WTC11 (cell line): ENCODE data around the gene SGCB. TPM values are rescaled to one million over a fixed set of nuclear protein-coding genes. Genes with fewer than 3 reads are reported as not detected.

ENCODE experiments used
- ATAC-seq: fragments of 200-7000 bp; cut with Tn5 transposase; 2 replicates; pipeline ENCODE4 v1.10.0; 2021; ENCODE audit warnings: mild to moderate bottlenecking, moderate library complexity
- CTCF ChIA-PET: fragments of 300-600 bp; sonication (Branson Sonifier 250); formaldehyde crosslinking; loops from one replicate; lab custom pipeline; 2021; ENCODE audit warnings: antibody characterized with exemption; lab: Charles Lee
- POLR2A ChIA-PET: fragments of 350-600 bp; sonication (Branson Sonifier 250); formaldehyde crosslinking; loops from one replicate; lab custom pipeline; 2021; ENCODE audit warnings: antibody characterized with exemption; lab: Charles Lee
- DNase-seq: peaks from one replicate; pipeline ENCODE4 v3.0.0; 2021; ENCODE audit warnings: low spot score
- H3K27ac Mint-ChIP-seq: 2 replicates; pipeline ENCODE4 v1.8.0; 2021; ENCODE audit warnings: mixed read lengths
- H3K27me3 Mint-ChIP-seq: 2 replicates; pipeline ENCODE4 v1.8.0; 2021; ENCODE audit warnings: low read depth, mild to moderate bottlenecking, moderate library complexity, mixed read lengths
- H3K36me3 Mint-ChIP-seq: 2 replicates; pipeline ENCODE4 v1.8.0; 2021; ENCODE audit warnings: mixed read lengths
- H3K4me1 Mint-ChIP-seq: 2 replicates; pipeline ENCODE4 v1.8.0; 2022; ENCODE audit warnings: mixed read lengths
- H3K4me3 Mint-ChIP-seq: 2 replicates; pipeline ENCODE4 v1.8.0; 2021; ENCODE audit warnings: mild to moderate bottlenecking, moderate library complexity, mixed read lengths
- H3K9me3 Mint-ChIP-seq: 2 replicates; pipeline ENCODE4 v1.8.0; 2021; ENCODE audit warnings: mixed read lengths
- ATF2 ChIP-seq: sonication (generic); formaldehyde crosslinking; IDR thresholded peaks from 2 replicates; pipeline ENCODE4 v1.8.1; 2022; ENCODE audit warnings: low read depth, missing genetic modification reagents, borderline replicate concordance
- ATF6 ChIP-seq: sonication (generic); formaldehyde crosslinking; IDR thresholded peaks from 2 replicates; pipeline ENCODE4 v1.8.1; 2023; ENCODE audit warnings: mild to moderate bottlenecking, missing genetic modification reagents
- E2F5 ChIP-seq: sonication (generic); formaldehyde crosslinking; IDR thresholded peaks from 2 replicates; pipeline ENCODE4 v1.8.1; 2022; ENCODE audit warnings: mild to moderate bottlenecking, moderate library complexity, missing genetic modification reagents
- FOXJ3 ChIP-seq: sonication (generic); formaldehyde crosslinking; IDR thresholded peaks from 2 replicates; pipeline ENCODE4 v1.9.0; 2021; ENCODE audit warnings: missing genetic modification reagents, mild to moderate bottlenecking, borderline replicate concordance
- IRF2 ChIP-seq: sonication (generic); formaldehyde crosslinking; IDR thresholded peaks from 2 replicates; pipeline ENCODE4 v1.8.0; 2022; ENCODE audit warnings: low read depth, missing genetic modification reagents, borderline replicate concordance
- NFE2L1 ChIP-seq: sonication (generic); formaldehyde crosslinking; IDR thresholded peaks from 2 replicates; pipeline ENCODE4 v1.8.1; 2023; ENCODE audit warnings: missing genetic modification reagents
- SOX15 ChIP-seq: fragments of 250-450 bp; sonication (Bioruptor Pico); IDR thresholded peaks from 2 replicates; pipeline ENCODE4 v1.9.0; 2021; ENCODE audit warnings: mild to moderate bottlenecking
- SP1 ChIP-seq: sonication (generic); formaldehyde crosslinking; conservative IDR thresholded peaks from 2 replicates; pipeline ENCODE4 v1.8.1; 2022; ENCODE audit warnings: missing genetic modification reagents
- TEAD4 ChIP-seq: sonication (generic); formaldehyde crosslinking; IDR thresholded peaks from 2 replicates; pipeline ENCODE4 v1.8.0; 2022; ENCODE audit warnings: mild to moderate bottlenecking, missing genetic modification reagents
- ZBTB43 ChIP-seq: sonication (generic); formaldehyde crosslinking; IDR thresholded peaks from 2 replicates; pipeline ENCODE4 v1.8.1; 2023; ENCODE audit warnings: mild to moderate bottlenecking, missing genetic modification reagents
- ZNF138 ChIP-seq: sonication (generic); formaldehyde crosslinking; conservative IDR thresholded peaks from 2 replicates; pipeline ENCODE4 v1.8.1; 2022; ENCODE audit warnings: mild to moderate bottlenecking, moderate library complexity, missing genetic modification reagents
- ZNF219 ChIP-seq: sonication (generic); formaldehyde crosslinking; IDR thresholded peaks from 2 replicates; pipeline ENCODE4 v1.8.0; 2023; ENCODE audit warnings: missing genetic modification reagents, mild to moderate bottlenecking, borderline replicate concordance
- total RNA-seq: library from RNA; stranded (reverse); gene quantifications from 3 replicates; pipeline ENCODE4 v1.2.3, GENCODE V29; 2021
- TF ChIP-seq, protein P1 (sequence below): fragments of 250-450 bp; sonication (Bioruptor Pico); conservative IDR thresholded peaks from 2 replicates; pipeline ENCODE4 v1.9.0; 2021; ENCODE audit warnings: mild to moderate bottlenecking
- TF ChIP-seq, protein P2 (sequence below): fragments of 250-450 bp; sonication (Bioruptor Pico); IDR thresholded peaks from 2 replicates; pipeline ENCODE4 v2.1.2; 2022; ENCODE audit warnings: mild to moderate bottlenecking, moderate library complexity

SGCB gene
- total RNA-seq, 1 experiment from 2014 or later = 27.6 TPM

DNA sequence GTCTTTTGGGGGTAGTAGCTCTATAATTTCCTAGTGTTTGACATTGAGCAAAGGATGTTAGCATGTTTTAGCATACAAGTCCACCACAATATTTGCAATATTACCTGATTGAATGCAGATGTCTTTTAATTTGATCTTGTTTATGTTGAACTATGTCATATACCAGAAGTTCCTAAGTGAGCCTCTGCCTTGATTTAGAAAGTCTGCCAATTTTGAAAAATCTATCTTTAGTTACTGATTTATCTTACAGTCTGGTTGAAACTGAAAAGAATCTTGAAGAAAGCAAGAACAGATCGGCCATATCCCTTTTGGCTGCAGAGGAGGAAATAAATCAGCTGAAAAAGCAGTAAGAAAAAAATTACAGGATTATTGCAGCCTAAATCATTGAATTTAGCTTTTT, 31.5 kb upstream of the SGCB start:
- TF ChIP-seq, protein P1, sequence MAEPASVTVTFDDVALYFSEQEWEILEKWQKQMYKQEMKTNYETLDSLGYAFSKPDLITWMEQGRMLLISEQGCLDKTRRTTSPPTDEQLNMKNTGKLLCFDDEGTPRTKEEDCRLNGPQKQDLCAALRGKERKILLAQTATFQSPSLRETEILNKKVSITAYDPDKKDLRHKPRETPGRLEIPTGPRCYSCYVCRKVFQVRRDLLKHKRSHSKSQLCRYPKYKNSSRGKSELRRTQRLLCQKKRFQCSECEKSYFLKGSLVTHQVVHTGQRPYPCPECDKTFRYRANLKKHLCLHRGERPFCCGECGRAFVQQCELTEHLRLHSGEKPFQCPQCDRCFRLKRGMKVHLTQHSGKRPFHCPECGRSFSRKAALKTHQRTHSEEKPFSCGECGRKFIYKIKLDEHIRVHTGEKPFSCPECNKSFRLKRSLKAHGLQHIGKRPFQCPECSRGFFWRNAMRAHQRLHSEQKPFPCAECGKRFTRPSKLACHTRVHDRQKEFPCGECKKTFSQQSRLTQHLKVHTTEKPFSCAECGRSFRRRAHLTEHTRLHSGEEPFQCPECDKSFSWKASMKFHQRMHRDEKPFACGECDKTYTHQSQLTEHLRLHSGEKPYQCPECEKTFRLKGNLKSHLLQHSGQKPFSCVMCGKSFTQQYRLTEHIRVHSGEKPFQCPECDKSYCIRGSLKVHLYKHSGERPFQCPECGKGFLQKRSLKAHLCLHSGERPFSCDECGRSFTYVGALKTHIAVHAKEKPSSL (CRISPR knock-in tag) = no peak
- Mint-ChIP-seq H3K27ac (no peak overlapping the region), H3K4me3 (no peak overlapping the region), H3K36me3 (no peaks in the 10 kb centered on the region), H3K9me3 (no peaks in the 10 kb centered on the region), H3K27me3 (no peaks in the 10 kb centered on the region; the same call in 1 of the 2 replicates), H3K4me1 (peaks cover 5% of the 10 kb centered on the region)
- POLR2A ChIA-PET = no interaction called here
- CTCF ChIA-PET = no interaction called here
- ATAC-seq (no peak), DNase-seq (no peak)

DNA sequence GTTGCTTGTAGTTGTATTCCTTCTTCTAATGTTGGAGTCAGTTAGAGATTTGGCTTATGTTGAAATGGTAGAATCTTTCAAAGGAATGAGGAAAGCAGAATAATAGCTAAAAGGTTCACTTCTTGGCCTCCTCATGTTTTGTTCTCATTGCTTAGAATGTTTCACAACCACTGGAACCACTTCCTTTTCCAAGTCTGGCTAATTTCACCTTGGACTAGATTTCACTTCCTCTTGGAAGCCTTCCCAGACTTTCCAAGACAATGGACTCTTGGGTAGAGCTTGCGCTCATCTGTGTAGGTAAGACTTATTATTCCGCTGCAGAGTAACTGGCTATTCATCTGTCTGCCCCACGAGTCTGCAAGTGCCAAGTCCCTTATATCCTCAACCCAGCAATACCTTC, 21.3 kb upstream of the SGCB start:
- Mint-ChIP-seq H3K9me3 (no peaks in the 10 kb centered on the region), H3K36me3 (no peaks in the 10 kb centered on the region), H3K27ac (no peak overlapping the region), H3K4me3 (no peak overlapping the region), H3K27me3 (no peaks in the 10 kb centered on the region), H3K4me1 (peaks cover 5% of the 10 kb centered on the region)
- no peak for DNase-seq
- TF ChIP-seq FOXJ3 (CRISPR knock-in tag) = no peak
- TF ChIP-seq ZBTB43 (CRISPR knock-in tag) = no peak
- no peak for TF ChIP-seq ZNF138 (CRISPR knock-in tag)
- no peak for TF ChIP-seq ATF6 (CRISPR knock-in tag)
- no peak for TF ChIP-seq SP1 (CRISPR knock-in tag)
- no peak for TF ChIP-seq SOX15 (CRISPR knock-in tag)
- no peak for TF ChIP-seq NFE2L1 (CRISPR knock-in tag)
- no peak for TF ChIP-seq ZNF219 (CRISPR knock-in tag)
- TF ChIP-seq IRF2 (CRISPR knock-in tag) = no peak
- ChIA-PET CTCF (no interaction called here), POLR2A (no interaction called here)
- no peak for ATAC-seq

DNA sequence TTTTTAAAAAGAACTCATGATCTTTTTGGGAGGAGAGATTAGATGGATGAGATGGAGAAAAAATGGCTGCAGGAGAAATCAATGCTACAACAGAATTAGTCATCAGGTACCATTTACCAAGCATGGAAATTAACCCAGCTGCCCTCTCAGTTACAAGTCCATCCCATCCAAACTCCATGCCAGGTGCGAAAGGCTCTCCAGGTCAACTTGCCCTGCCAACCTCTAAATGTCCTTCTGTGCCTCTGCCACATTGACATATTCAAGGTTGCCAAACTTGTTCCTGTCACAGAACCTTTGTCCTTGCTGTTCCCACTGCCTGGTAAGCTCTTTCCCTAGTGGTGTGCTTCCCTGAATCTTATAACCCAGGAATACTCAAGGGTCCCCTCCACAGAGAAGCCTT, 20.2 kb upstream of the SGCB start:
- Mint-ChIP-seq H3K4me3 (no peak overlapping the region), H3K9me3 (no peaks in the 10 kb centered on the region), H3K36me3 (no peaks in the 10 kb centered on the region), H3K4me1 (peaks cover 11% of the 10 kb centered on the region), H3K27me3 (peaks cover under 1% of the 10 kb centered on the region; the same call in 1 of the 2 replicates), H3K27ac (no peak overlapping the region)
- ChIA-PET CTCF (no interaction called here), POLR2A (no interaction called here)
- no peak for ATAC-seq
- TF ChIP-seq ATF6 (CRISPR knock-in tag) (no peak), E2F5 (CRISPR knock-in tag) (no peak), ZBTB43 (CRISPR knock-in tag) (no peak), ATF2 (CRISPR knock-in tag) (no peak), TEAD4 (no peak)
- TF ChIP-seq, protein P2, sequence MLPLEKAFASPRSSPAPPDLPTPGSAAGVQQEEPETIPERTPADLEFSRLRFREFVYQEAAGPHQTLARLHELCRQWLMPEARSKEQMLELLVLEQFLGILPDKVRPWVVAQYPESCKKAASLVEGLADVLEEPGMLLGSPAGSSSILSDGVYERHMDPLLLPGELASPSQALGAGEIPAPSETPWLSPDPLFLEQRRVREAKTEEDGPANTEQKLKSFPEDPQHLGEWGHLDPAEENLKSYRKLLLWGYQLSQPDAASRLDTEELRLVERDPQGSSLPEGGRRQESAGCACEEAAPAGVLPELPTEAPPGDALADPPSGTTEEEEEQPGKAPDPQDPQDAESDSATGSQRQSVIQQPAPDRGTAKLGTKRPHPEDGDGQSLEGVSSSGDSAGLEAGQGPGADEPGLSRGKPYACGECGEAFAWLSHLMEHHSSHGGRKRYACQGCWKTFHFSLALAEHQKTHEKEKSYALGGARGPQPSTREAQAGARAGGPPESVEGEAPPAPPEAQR (CRISPR knock-in tag) = no peak
- no peak for DNase-seq
